Smooth muscle cell (in vitro differentiated cells): ENCODE measurements around the gene SRP14. TPM values are rescaled to one million over a fixed set of nuclear protein-coding genes. Genes with fewer than 3 reads are reported as not detected.

Source experiments
- DNase-seq: peaks from one replicate; lab custom pipeline; 2025; ENCODE audit not compliant: unreplicated experiment; lab: John Stamatoyannopoulos, UW
- H2AFZ ChIP-seq: fragments of 200-600 bp; sonication (generic); 2 replicates; pipeline ENCODE4 v1.6.0; 2016; ENCODE audit warnings: antibody characterized with exemption, low read depth, mild to moderate bottlenecking
- H3F3A ChIP-seq: fragments of 200-600 bp; sonication (generic); 2 replicates; pipeline ENCODE4 v1.6.0; 2017; ENCODE audit warnings: antibody characterized with exemption, low read depth
- H3K27ac ChIP-seq: fragments of 200-600 bp; sonication (generic); 2 replicates; pipeline ENCODE4 v1.5.1; 2016; ENCODE audit warnings: low read depth, mild to moderate bottlenecking
- H3K27me3 ChIP-seq: fragments of 200-600 bp; sonication (generic); 2 replicates; pipeline ENCODE4 v1.6.1; 2016; ENCODE audit warnings: low read depth, mild to moderate bottlenecking
- H3K36me3 ChIP-seq: fragments of 200-600 bp; sonication (generic); 2 replicates; pipeline ENCODE4 v1.5.1; 2016; ENCODE audit warnings: low read depth
- H3K4me1 ChIP-seq: fragments of 200-600 bp; sonication (generic); 2 replicates; pipeline ENCODE4 v1.5.1; 2016; ENCODE audit warnings: low read depth
- H3K4me2 ChIP-seq: fragments of 200-600 bp; sonication (generic); 2 replicates; pipeline ENCODE4 v1.6.0; 2016; ENCODE audit warnings: mild to moderate bottlenecking
- H3K4me3 ChIP-seq: fragments of 200-600 bp; sonication (generic); 2 replicates; pipeline ENCODE4 v1.5.1; 2016; ENCODE audit warnings: mild to moderate bottlenecking
- H3K79me2 ChIP-seq: fragments of 200-600 bp; sonication (generic); 2 replicates; pipeline ENCODE4 v1.6.0; 2016; ENCODE audit warnings: low read depth, mild to moderate bottlenecking
- H3K9ac ChIP-seq: fragments of 200-600 bp; sonication (generic); 2 replicates; pipeline ENCODE4 v1.6.0; 2016; ENCODE audit warnings: low read depth
- H3K9me3 ChIP-seq: fragments of 200-600 bp; sonication (generic); replicated peaks from 2 replicates; pipeline ENCODE4 v1.5.1; 2016; ENCODE audit warnings: low read depth
- H4K20me1 ChIP-seq: fragments of 200-600 bp; sonication (generic); 2 replicates; pipeline ENCODE4 v1.6.0; 2016; ENCODE audit warnings: low read depth
- CTCF ChIP-seq: fragments of 200-600 bp; sonication (generic); IDR thresholded peaks from 2 replicates; pipeline ENCODE4 v1.5.1; 2017; ENCODE audit warnings: borderline replicate concordance, mild to moderate bottlenecking, antibody characterized with exemption; ENCODE audit not compliant: insufficient read depth, poor library complexity, severe bottlenecking
- WGBS: methylation state at CpG from one replicate; pipeline ENCODE4 v1.1.7; 2016; ENCODE audit warnings: low lambda C conversion rate; 5-methylcytosine and 5-hydroxymethylcytosine counted together
- polyA plus RNA-seq: library from polyadenylated mRNA; unstranded; fragments of >200 nt; fragmentation: Nextera tagmentation; extraction: Ambion mirVana; gene quantifications from 2 replicates; pipeline ENCODE4 v1.2.1, GENCODE V29; 2016
- total RNA-seq: library from RNA; depleted of rRNA; stranded (reverse); fragments of >200 nt; gene quantifications from 2 replicates; pipeline ENCODE4 v1.2.3, GENCODE V29; 2014

Gene SRP14, protein sequence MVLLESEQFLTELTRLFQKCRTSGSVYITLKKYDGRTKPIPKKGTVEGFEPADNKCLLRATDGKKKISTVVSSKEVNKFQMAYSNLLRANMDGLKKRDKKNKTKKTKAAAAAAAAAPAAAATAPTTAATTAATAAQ
- total RNA-seq (307 and 356 TPM in 2 replicates), polyA plus RNA-seq (713 and 726 TPM in 2 replicates)

DNA sequence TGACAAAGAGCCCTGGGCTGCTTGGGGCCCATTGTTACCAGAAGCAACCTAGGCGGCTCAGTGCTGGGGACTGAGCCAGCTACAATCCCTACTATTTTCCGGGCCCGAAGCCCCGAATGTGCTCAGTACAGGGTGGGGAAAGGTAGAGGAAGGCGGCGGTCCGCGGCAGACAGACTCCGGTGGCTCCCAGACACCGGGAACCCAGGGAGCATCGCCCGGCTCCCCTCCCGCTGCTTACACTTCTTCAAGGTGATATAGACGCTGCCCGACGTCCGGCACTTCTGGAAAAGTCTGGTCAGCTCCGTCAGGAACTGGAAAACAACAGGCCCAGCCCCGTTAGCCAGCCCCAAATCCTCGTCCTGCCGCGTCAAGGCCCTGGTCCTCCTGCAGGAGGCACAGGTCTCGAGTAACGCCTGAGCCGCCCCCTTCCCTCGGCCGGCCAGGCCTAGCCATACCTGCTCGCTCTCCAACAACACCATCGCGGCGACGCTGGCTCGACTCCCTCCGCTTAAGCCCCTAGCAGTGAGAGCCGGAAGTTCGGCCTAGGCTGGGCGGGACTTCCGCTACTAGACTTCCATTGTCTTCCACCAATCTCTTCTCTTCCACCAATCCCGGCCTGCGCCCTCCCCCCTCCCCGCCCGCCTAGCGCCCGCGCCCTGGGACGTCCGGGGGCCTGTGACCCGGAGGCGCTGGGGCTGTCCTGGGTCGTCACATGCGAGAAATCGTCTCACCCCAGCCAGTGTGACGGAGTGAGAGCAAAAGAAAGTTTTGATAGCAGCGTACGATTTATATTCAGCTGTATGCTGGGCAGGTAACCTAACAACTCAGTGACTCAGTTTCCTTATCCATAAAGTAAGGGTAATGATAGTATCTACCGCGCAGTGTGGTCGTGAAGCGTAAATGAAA lies at the start of gene SRP14:
SRP14 (minus strand) TSS at position 544 of the 906 bp plus-strand sequence; CDS start at position 479, 65 bp downstream.
- Histone ChIP-seq H2AFZ (peak within 1 kb of the TSS; percentile 93), H3K9ac (peak within 1 kb of the TSS; percentile 96), H3K9me3 (no peaks in the 10 kb centered on the region), H3K79me2 (peaks cover 17% of the 10 kb centered on the region), H3K27me3 (no peaks in the 10 kb centered on the region), H3K27ac (peak within 1 kb of the TSS; percentile 90), H3K36me3 (peaks cover 19% of the 10 kb centered on the region), H3K4me1 (peaks cover 7% of the 10 kb centered on the region), H3F3A (peaks cover under 1% of the 10 kb centered on the region), H3K4me3 (peak within 1 kb of the TSS; percentile 81), H4K20me1 (peaks cover 9% of the 10 kb centered on the region), H3K4me2 (peak within 1 kb of the TSS; percentile 93)
- no peak for TF ChIP-seq CTCF
- under 1% methylated on average over 59 of the region's 59 CpGs for WGBS
- DNase-seq: peak; percentile 51

GRCh38 chr15:40087991-40088928 lies 49.3 kb upstream of the SRP14 start:
- Histone ChIP-seq H3K27ac (peak overlapping the region; percentile 69), H3K9ac (no peak overlapping the region), H3K36me3 (no peaks in the 10 kb centered on the region), H3K27me3 (no peaks in the 10 kb centered on the region), H3K4me3 (no peak overlapping the region), H3F3A (peaks cover 37% of the 10 kb centered on the region), H3K79me2 (no peaks in the 10 kb centered on the region), H3K9me3 (no peaks in the 10 kb centered on the region), H2AFZ (no peak overlapping the region), H4K20me1 (no peaks in the 10 kb centered on the region), H3K4me1 (peaks cover 83% of the 10 kb centered on the region), H3K4me2 (peak overlapping the region; percentile 60)
- DNase-seq: no peak
- no peak for TF ChIP-seq CTCF
- 57% methylated on average over 9 of the region's 9 CpGs for WGBS

- Histone ChIP-seq H3F3A (peaks cover 41% of the 10 kb centered on the region), H3K36me3 (no peaks in the 10 kb centered on the region), H3K4me2 (peak overlapping the region; percentile 60), H3K9ac (no peak overlapping the region), H3K9me3 (no peaks in the 10 kb centered on the region), H3K27ac (peak overlapping the region; percentile 27), H3K4me1 (peaks cover 76% of the 10 kb centered on the region), H2AFZ (no peak overlapping the region), H3K79me2 (no peaks in the 10 kb centered on the region), H4K20me1 (no peaks in the 10 kb centered on the region), H3K4me3 (no peak overlapping the region), H3K27me3 (no peaks in the 10 kb centered on the region)
- no peak for TF ChIP-seq CTCF
- whole genome bisulfite sequencing: 37% methylated on average over 14 of the region's 14 CpGs
- DNase-seq: no peak
Observed at GRCh38 chr15:40087068-40087810, 48.3 kb upstream of the SRP14 start.
